GM18858 (cell line): Measurements from ENCODE around the gene UGT1A7.

Source experiments
- ATAC-seq: cut with Tn5 transposase; IDR thresholded peaks from one replicate; pipeline ENCODE4 v1.9.1; 2021; ENCODE audit not compliant: unreplicated experiment

UGT1A7 gene

DNA sequence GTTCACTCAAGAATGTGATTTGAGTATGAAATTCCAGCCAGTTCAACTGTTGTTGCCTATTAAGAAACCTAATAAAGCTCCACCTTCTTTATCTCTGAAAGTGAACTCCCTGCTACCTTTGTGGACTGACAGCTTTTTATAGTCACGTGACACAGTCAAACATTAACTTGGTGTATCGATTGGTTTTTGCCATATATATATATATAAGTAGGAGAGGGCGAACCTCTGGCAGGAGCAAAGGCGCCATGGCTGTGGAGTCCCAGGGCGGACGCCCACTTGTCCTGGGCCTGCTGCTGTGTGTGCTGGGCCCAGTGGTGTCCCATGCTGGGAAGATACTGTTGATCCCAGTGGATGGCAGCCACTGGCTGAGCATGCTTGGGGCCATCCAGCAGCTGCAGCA, 78.3 kb downstream of the UGT1A7 start, which contains the start of gene UGT1A1:
Gene UGT1A1, plus strand, starts transcription at position 228 of the 400 bp plus-strand sequence. Its CDS starts 18 bp downstream, at position 246.
- ATAC-seq: no peak

DNA sequence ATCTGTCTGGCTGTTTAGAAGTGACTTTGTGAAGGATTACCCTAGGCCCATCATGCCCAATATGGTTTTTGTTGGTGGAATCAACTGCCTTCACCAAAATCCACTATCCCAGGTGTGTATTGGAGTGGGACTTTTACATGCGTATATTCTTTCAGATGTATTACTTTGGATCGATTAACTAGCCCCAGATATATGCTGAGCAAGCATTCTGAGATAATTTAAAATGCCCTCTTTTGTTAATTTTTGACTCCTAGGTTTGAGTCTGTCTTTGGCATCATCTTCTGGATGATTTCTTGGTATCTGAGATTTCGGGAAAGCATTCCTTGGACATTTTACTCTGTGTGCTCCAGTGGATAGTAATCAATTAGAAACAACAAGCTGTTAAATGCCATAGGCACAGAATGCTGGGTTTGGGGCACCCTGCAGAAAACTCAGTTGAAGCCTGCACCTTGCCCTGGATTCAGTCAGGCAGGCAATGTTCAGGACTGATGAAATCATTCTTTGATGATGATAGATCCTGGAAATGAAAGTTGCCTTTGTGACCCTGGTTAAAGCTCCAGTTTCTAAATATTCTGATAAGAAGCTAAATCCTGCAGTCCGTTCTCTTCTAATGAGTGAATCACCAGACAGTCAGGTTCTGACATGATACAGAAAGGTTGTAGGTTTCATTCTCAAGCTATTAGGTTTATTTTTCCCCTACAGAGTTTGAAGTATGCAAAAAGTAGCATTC, 79.5 kb downstream of the UGT1A7 start:
- ATAC-seq: no peak

DNA sequence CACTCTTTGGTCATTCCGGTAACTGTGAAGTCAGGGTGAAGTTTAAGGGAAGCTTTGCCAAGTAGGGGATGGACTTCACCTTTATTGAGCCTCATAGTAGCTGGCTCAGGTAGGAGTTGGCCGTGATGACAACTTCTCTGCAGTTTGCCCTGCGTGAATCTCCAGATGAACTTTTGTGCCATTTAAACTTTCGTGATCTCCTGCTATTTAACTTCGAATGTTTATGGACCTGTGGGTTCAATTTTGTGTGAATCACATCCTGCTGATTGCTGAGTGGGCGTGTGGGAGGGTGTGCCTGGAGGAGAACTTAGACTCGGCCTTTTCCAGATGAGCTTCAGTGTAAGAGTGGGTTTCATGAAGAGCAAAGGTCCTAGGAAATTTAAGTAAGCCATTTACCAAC, 82.6 kb downstream of the UGT1A7 start:
- ATAC-seq: no peak

DNA sequence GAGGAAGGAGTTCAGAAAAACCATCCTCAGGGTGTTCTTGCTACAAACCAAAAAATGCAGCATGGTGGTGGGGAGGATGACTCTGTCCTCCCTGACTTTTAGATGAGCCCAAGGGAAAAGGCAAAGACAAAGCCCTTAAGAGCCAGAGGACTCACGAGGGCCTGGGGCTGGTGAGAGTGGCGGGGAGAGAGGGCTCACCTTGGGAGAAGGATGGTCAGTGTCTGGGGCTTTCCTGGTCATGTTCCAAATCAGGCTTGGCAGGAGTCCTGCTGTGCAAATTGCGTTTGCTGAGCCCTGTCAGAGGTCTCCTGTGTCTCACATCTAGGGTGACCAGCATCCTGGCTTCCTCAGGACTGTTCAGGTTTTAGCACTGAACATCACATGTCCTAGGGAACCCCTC, 83.1 kb downstream of the UGT1A7 start:
- no peak for ATAC-seq

DNA sequence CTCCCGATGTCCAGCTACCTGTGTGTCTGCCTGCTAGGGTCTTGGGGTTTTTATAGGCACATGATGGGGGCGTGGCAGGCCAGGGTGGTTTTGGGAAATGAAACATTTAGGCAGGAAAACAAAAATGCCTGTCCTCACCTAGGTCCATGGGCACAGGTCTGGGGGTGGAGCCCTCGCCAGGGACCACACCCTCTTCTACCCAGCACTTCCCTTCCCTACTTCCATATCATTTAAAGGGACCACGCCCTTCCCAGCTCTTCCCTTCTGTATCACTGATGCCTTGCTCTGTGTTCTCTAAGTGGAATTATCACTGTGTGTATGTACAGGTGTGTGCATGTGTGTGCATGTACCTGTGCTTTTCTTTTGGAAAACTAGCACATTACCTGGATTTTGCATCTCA, 84.7 kb downstream of the UGT1A7 start:
- no peak for ATAC-seq

DNA sequence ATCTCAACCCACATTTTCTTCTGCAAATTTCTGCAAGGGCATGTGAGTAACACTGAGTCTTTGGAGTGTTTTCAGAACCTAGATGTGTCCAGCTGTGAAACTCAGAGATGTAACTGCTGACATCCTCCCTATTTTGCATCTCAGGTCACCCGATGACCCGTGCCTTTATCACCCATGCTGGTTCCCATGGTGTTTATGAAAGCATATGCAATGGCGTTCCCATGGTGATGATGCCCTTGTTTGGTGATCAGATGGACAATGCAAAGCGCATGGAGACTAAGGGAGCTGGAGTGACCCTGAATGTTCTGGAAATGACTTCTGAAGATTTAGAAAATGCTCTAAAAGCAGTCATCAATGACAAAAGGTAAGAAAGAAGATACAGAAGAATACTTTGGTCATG, 86.4 kb downstream of the UGT1A7 start:
- ATAC-seq: no peak

DNA sequence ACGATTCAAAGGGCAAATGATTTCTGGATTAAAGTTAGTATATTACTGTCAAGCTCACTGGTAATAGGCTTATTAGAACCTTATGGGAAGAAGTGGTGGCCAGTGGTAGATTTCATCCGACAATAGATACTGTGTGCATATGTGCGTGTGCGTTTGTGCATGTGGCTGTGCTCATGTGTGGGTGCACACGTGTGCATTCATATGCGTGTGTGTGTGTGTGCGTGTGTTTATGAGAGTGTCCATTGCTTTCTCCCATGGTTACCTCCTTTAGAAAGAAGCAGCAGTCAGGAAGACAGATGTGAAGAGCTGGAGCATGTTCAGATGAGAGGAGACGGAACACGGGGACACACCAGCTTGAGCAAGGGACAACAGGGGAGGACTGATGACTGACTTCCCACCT, 87.6 kb downstream of the UGT1A7 start:
- ATAC-seq: no peak

DNA sequence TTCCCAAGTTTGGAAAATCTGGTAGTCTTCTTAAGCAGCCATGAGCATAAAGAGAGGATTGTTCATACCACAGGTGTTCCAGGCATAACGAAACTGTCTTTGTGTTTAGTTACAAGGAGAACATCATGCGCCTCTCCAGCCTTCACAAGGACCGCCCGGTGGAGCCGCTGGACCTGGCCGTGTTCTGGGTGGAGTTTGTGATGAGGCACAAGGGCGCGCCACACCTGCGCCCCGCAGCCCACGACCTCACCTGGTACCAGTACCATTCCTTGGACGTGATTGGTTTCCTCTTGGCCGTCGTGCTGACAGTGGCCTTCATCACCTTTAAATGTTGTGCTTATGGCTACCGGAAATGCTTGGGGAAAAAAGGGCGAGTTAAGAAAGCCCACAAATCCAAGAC, 90.5 kb downstream of the UGT1A7 start:
- ATAC-seq: no peak

DNA sequence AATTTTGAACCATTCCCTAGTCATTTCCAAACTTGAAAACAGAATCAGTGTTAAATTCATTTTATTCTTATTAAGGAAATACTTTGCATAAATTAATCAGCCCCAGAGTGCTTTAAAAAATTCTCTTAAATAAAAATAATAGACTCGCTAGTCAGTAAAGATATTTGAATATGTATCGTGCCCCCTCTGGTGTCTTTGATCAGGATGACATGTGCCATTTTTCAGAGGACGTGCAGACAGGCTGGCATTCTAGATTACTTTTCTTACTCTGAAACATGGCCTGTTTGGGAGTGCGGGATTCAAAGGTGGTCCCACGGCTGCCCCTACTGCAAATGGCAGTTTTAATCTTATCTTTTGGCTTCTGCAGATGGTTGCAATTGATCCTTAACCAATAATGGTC, 90.9 kb downstream of the UGT1A7 start:
- ATAC-seq: no peak

DNA sequence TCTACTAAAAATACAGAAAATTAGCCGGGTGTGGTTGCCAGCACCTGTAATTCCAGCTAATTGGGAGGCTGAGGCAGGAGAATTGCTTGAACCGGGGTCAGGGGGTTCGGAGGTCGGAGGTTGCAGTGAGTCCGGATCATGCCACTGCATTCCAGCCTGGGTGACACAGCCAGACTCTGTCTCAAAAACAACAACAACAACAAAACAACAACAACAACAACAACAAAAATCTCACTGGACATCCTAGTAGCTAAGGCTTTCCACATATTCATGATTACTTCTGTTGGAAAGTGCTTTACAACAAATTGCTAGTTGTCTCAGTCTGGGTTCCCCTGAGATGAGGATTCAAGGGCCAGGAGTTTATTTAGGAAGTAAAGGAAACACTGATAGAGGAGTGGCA, 92.2 kb downstream of the UGT1A7 start:
- no peak for ATAC-seq

DNA sequence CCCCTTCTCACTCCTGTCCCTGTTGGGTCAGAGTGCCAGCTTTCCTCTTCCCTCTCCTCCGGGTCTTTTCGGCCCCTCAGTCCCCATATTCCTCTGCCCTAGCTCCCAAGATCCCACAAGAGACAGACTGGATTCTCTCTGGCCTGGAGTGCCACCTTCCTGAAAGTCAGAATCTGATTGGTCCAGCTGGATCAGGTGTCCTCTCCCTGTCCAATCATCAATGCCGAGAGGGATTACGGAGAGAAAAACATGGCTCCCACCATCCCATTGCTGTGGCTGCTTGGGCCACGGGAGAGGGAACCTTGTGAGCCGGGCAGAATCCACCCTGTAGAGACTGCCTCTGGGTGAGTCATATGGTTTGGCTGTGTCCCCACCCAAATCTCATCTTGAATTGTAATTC, 93.7 kb downstream of the UGT1A7 start:
- no peak for ATAC-seq

DNA sequence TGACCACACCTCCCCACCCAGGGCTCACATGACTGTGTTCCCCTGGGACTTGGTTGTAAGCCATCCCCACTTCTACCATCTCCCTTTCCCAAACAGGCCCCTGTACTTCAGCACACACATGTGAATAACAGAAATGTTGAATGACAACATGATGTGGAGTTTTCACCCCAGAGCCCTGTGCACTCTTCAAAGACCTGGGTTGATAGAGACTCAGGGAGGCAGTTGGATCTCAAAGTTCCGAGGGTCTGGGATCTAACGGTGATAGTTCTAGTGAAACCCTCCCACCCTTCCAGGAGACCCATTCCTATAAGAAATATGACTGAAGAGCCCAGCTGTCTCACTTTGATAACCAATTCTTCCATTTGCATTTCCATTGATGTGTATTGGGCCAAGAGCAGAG, 96.3 kb downstream of the UGT1A7 start, which contains the start of gene MROH2A:
Gene MROH2A, plus strand, starts transcription at position 301 of the 400 bp plus-strand sequence. CDS start 1,029 bp downstream, outside the sequence.
- ATAC-seq: no peak

DNA sequence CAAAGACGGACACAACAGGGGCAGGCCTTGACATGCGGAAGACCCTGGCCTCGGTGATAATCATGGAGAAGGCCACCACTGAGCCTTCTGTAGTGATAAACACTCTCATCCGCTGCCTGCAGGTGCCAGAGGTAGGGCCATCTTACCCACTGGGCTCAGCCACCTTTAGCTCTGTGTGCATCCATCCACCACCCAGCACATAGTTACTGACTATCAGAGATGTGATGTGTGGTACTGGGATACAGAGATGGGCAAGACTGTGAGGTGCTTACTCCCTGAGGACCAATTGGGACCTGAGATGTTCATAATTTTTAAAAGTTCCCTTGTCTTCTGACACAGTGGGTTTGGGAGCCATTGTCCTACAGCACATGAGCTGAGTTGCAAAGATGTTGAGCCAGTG, 98.0 kb downstream of the UGT1A7 start:
- no peak for ATAC-seq

DNA sequence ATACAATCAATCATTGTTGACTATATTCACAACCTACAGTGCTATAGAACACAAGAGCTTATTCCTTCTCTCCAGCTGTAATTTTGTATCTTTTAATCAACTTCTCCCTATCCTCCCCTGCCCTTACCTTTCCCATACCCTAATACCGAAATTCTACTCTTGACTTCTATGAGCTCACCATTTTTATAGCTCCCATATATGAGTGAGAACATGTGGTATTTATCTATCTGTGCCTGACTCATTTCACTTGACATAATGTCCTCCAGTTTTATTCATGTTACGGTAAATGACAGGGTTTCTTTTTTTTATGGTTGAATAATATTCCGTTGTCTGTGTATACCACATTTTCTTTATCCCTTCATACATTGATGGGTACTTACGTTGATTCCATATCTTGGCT, 99.1 kb downstream of the UGT1A7 start:
- ATAC-seq: no peak

DNA sequence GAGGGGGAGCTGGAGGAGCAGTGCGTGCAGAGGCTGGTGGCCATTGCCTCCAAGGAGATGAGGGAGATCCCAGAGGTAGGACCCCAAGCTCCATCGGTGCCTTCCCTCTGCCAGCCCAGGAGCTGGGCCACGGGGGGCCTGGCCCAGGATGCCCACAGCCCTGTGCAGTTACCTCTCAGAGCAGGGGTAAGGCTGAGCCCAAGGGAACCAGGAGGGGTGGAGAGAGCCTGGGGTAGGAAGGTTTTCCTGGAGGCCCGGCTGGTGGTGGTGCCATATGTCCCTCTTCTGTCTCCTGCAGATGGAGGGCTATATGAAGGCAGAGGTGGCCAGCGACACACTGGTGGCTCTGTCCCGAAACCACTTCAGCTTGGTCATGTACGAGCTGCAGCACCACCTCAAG, 107.9 kb downstream of the UGT1A7 start:
- ATAC-seq: no peak

DNA sequence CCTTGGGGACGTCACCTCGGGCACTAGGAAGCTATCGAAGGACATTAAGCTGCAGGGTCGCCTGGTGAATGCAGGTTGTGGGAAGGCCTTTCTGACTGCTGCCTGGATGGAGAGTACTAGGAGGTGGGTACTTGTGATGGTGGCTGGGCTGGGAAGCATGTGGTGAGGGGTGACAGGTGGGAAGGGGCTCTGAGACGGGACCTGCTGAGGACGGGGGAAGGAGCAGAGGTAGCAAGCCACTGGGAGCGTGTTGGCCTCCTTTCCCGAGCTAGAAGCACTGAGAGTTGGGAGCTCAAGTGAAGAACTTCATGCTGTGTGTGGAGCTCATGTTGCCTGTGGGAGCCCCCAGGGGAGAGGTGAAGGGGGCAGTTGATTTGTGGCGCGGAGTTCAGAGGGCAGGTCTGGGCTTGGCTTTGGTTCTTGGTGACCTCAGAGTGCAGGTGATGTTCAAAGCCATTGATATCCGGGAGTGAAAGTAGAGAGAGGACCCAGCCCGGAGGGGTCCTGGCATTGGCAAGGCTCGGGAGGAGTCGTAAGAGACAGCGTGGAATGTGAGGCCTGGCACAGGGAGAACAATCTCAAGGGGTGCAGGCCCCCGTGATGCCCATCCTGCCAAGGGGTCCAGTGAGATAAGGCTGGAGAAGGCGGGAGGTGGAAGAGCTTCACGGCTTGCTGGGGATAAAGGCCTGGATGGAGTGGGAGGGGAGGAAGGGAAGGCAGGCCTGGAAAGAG, 109.6 kb downstream of the UGT1A7 start:
- no peak for ATAC-seq

DNA sequence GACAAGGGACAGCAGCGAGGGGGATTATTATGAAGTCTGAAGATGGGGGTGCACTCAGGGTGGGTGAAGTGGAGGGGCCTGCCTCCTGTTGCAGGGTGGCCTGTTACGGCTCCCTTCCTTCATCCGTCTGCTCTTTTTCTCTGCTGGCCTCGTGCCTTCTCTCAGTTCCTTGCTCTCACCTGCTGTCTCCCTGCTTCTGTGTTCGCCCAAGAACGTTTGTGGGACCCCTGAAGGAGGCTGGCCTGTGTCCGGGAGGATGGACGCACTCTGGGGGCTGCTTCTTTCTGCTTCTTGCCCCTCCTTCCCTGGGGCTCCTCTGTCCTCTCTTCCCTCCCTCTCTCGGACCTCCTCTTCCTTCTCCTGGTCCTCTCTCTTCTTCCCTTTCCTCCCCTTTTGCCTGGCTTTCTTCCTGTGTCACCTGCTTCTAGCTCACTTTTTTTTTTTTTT, 110.2 kb downstream of the UGT1A7 start:
- no peak for ATAC-seq

DNA sequence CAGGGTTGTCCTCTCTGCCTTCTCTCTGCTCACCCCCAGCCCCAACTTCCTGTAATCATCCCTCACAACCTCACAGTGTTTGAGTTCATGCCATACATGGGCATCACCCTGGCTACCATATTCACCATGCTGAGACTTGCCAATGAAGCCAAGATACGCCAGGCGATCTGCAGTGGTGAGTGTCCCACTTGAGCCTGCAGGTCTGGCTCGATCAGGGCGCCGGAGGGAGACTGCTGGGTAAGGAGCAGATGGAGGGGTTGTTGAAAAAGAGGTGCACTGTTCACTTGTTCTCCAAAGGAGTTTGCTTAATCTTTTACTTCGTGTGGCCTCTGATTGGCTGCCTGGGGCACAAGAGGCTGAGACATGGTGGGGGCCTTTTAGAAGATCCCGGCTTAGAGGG, 111.0 kb downstream of the UGT1A7 start:
- no peak for ATAC-seq

DNA sequence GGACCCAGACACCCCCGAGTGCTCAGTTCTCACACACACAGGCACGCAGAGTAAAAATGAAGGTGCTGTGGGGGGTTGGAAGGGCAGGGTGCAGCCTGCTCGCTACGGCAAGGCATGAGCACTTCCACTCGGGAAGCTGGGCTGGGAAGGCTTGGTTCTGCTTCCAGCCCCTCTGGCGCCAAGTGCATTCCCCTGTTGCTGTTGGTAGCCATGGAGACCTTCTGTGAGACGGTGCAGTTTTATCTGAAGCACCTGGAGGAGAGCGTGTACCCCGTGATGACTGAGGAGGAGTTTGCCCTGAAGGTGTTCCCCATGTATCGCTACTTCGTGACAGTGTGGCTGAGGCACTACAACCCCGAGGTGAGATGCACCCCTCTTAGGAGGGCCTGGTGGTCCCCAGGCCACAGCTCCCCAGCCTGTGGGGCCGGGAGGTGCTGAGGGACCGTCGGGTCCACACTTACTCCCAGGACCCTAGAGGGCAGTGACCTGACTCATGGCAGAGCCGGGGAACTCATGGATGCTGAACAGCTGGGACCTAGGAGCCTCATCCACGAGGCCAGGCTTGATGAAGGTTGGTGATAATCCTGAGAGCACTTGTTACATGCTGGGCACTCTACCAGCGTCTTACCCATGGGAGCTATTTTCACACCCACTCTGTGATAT, 111.9 kb downstream of the UGT1A7 start:
- no peak for ATAC-seq

DNA sequence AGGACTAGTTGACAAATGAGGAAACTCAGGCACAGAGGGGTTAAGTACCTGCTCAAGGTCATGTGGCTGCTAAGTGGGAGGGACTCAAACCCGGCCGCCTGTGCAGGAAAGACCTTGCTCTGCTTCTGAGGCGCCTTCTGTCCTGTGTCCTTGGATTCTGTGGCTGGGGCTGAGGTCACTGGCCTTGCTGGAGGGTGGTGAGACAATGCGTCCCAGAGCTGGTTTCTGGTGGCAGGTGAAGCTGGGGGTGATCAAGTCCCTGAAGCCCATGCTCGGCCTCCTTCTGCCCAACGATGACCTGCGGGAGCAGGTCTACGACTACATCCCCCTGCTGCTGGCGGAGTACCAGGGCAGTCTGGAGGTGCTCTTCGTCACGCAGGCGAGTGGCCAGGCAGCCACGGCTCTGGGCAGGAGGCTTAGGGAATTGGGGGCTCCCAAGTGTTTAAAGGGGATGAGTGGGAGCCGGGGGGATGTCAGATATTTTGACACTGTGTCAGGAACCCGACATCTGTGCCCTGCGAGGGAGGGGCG, 112.5 kb downstream of the UGT1A7 start:
- ATAC-seq: no peak

DNA sequence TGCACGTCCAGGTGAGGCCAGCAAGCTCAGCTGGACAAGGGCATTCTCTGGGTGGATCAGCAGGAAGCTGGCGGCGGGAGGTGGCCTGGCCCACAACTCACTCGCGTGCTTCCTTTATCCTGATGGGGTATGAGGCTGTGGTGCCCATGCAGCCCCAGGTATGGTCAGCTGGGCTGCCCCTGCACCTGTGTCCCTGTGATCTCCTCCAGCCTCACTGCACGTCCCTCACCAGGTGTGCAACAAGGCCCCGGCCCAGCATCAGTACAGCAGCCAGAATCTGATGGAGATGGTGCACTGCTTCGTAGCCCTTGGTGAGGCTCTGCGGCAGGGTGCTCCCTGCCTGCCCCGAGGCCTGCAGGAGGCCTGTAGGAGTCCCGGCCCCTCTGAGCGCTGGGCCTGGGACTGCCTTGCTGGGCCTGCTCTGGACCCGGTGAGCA, 114.1 kb downstream of the UGT1A7 start:
- no peak for ATAC-seq

DNA sequence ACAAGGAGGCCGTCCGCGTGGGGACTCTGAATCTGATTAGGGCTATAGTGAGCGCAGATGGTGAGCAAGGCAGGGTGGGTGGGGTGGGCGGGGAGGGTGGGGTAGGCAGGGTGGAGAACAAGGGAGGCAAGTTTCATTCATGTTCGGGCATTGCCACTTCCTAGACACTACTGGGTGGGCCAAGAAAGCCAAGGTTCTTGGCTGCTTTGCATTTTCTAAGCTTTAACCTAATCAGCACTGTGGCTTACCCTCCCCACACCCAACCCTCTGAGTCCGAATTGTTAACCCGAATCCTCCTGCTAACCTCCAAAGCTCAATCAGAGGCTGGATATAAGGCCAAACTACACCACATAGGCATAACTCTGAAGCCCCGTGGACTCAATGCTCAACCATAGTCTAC, 114.6 kb downstream of the UGT1A7 start:
- no peak for ATAC-seq
